Aorta (tissue), 5 donors: Measurements from ENCODE around the gene PHB1. TPM values are rescaled to one million over a fixed set of nuclear protein-coding genes. Genes with fewer than 3 reads are reported as not detected.

ENCODE experiments used
- ATAC-seq: fragments of 200-7000 bp; cut with Tn5 transposase; one replicate; pipeline ENCODE4 v1.9.1; 2022; ENCODE audit warnings: moderate library complexity; ENCODE audit not compliant: low FRiP score
- DNase-seq, 2 donors: peaks; one replicate each; pipeline ENCODE4 v3.0.0-alpha.2; 2020
- H3K27ac ChIP-seq, 2 donors: one replicate each; pipeline ENCODE4 v1.5.1; 2013; ENCODE audit warnings: low read length in 2 of 2, mild to moderate bottlenecking in 2 of 2, moderate library complexity in 2 of 2, control low read depth in 1 of 2, inconsistent platforms in 1 of 2, low read depth in 1 of 2
- H3K27me3 ChIP-seq, 2 donors: one replicate each; pipeline ENCODE4 v1.6.1; 2013; ENCODE audit warnings: control low read depth in 1 of 2, low read length in 1 of 2, mild to moderate bottlenecking in 1 of 2, moderate library complexity in 1 of 2; ENCODE audit not compliant: insufficient read depth in 2 of 2, control insufficient read depth in 1 of 2
- H3K36me3 ChIP-seq, 2 donors: one replicate each; pipeline ENCODE4 v1.6.1; 2013; ENCODE audit warnings: control low read depth in 1 of 2, low read length in 1 of 2, mild to moderate bottlenecking in 1 of 2; ENCODE audit not compliant: insufficient read depth in 2 of 2, control insufficient read depth in 1 of 2
- H3K4me1 ChIP-seq, 2 donors: one replicate each; pipeline ENCODE4 v1.6.1; 2013; ENCODE audit warnings: low read length in 2 of 2, control low read depth in 1 of 2, mild to moderate bottlenecking in 1 of 2, moderate library complexity in 1 of 2; ENCODE audit not compliant: insufficient read depth in 2 of 2, control insufficient read depth in 1 of 2
- H3K4me3 ChIP-seq, 2 donors: one replicate each; pipeline ENCODE4 v1.5.1; 2013; ENCODE audit warnings: low read length in 2 of 2, control low read depth in 1 of 2, mild to moderate bottlenecking in 1 of 2
- H3K9me3 ChIP-seq: one replicate; pipeline ENCODE4 v1.6.1; 2013; ENCODE audit warnings: mild to moderate bottlenecking, low read length; ENCODE audit not compliant: control insufficient read depth
- WGBS, 2 donors: extraction: QIAGEN DNeasy Blood & Tissue Kit; methylation state at CpG; one replicate each; pipeline ENCODE4 v1.1.7; 2013; 5-methylcytosine and 5-hydroxymethylcytosine counted together
- intact Hi-C, 2 donors: fragments of 100-400 bp; cut with DNase I; formaldehyde crosslinking; loops; one replicate each; pipeline versions ENCODE4 v1.14.2 to v1.15.0; 2022
- polyA plus RNA-seq, 2 donors: library from polyadenylated mRNA; stranded (reverse); fragments of 200-250 nt; gene quantifications; one replicate each; pipeline ENCODE4 v1.2.3, GENCODE V29; 2013
- total RNA-seq, 2 donors: library from RNA; stranded (reverse); fragmentation: NEBNext Ultra II Directional; extraction: Animal tissue kit (Norgen Biotek cat#: 25700); gene quantifications; one replicate each; pipeline ENCODE4 v1.2.1, GENCODE V29; 2021
- donor health status: healthy with polysubstance abuse.
- donor health status: Bipolar disorder and iron deficiency.
- donor health status: DM: no; HTN: no; CAD: no.
- donor health status: DM: no; HTN: no; CAD: no.
- donor health status: DM: yes; HTN: yes; CAD: no.

The PHB1 gene
- total and polyA plus RNA-seq, 4 donors: 67.9 to 91.3 (median 74.6) TPM

GRCh38 chr17:49455272-49455861 lies 40.7 kb upstream of the PHB1 start:
- Histone ChIP-seq H3K4me3 (no peak overlapping the region), H3K9me3 (no peaks in the 10 kb centered on the region), H3K4me1 (no peaks in the 10 kb centered on the region), H3K36me3 (no peaks in the 10 kb centered on the region), H3K27ac (no peak overlapping the region), H3K27me3 (no peaks in the 10 kb centered on the region)
- no peak for DNase-seq
- intact Hi-C loops: no loop called here
- 74 to 78% methylated on average over 9 of the region's 9 CpGs for WGBS, 2 donors
- no peak for ATAC-seq

GRCh38 chr17:49454050-49454449 lies 39.4 kb upstream of the PHB1 start:
- H3K4me3 ChIP-seq: no peak overlapping the region
- ATAC-seq (no peak), DNase-seq (no peak)
- H3K27me3 ChIP-seq: no peaks in the 10 kb centered on the region
- H3K4me1 ChIP-seq: no peaks in the 10 kb centered on the region
- intact Hi-C loops: no loop called here
- no peaks in the 10 kb centered on the region for H3K36me3 ChIP-seq
- H3K9me3 ChIP-seq: no peaks in the 10 kb centered on the region
- no peak overlapping the region for H3K27ac ChIP-seq
- WGBS, 2 donors: 57 to 64% methylated on average over 5 of the region's 5 CpGs

- Histone ChIP-seq H3K27me3 (no peaks in the 10 kb centered on the region), H3K27ac (no peak overlapping the region), H3K9me3 (no peaks in the 10 kb centered on the region), H3K36me3 (no peaks in the 10 kb centered on the region), H3K4me1 (no peaks in the 10 kb centered on the region), H3K4me3 (no peak overlapping the region)
- WGBS, 2 donors: 96 to 98% methylated on average over 5 of the region's 5 CpGs
- intact Hi-C loops: no loop called here
- DNase-seq: peak in 1 of 2 donors; percentile 11
- no peak for ATAC-seq
Observed at GRCh38 chr17:49452661-49453060, 38.0 kb upstream of the PHB1 start.

DNA sequence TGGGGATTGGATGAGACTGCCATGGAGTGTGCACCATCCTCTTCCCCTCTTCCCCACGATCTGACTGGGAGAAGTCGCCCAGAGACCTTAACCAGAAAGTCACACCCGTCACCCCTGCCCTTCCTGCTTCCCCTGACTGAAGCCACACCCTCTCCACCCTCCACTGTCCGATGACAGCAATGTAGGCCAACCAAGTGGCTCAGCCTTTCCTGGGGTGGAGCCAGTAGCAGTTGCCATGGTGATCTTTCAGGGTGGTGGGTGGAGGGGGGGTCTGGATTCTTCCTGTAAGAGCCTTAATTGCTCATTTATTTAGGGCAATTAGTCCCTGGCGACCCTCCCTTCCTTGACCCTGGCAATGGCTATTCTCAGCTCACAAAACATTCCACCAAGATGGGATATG lies 37.5 kb upstream of the PHB1 start:
- Histone ChIP-seq H3K4me3 (no peak overlapping the region), H3K9me3 (no peaks in the 10 kb centered on the region), H3K27ac (no peak overlapping the region), H3K36me3 (no peaks in the 10 kb centered on the region), H3K27me3 (no peaks in the 10 kb centered on the region), H3K4me1 (no peaks in the 10 kb centered on the region)
- intact Hi-C loops: no loop called here
- WGBS, 2 donors: 67 to 70% methylated on average over 5 of the region's 5 CpGs
- no peak for ATAC-seq
- DNase-seq: no peak

- Histone ChIP-seq H3K27ac (no peak overlapping the region), H3K27me3 (no peaks in the 10 kb centered on the region), H3K4me3 (no peak overlapping the region), H3K4me1 (no peaks in the 10 kb centered on the region), H3K9me3 (no peaks in the 10 kb centered on the region), H3K36me3 (no peaks in the 10 kb centered on the region)
- DNase-seq: no peak
- no peak for ATAC-seq
- intact Hi-C loops: no loop called here
- 74 to 75% methylated on average over 3 of the region's 3 CpGs for WGBS, 2 donors
Observed at GRCh38 chr17:49450735-49451134, 36.1 kb upstream of the PHB1 start.

DNA sequence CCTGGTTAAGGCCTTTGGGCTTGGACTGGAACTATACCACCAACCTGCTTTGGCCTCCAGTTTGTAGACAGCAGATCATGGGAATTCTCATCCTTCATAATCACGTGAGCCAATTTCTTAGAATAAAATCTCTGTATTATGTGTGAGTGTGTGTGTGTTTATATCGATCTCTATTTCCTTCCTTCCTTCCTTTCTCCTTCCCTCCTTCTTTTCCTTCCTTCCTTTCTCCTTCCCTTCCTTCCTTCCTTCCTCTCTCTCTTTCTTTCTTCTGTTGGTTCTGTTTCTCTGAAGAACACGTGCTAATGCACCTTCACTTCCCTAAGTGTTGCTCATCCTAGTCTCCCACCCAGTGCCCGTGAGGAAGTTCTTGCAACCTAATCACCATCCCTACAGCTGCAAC lies 35.5 kb upstream of the PHB1 start:
- 88 to 89% methylated on average over 4 of the region's 4 CpGs for WGBS, 2 donors
- DNase-seq: no peak
- intact Hi-C loops: no loop called here
- Histone ChIP-seq H3K4me1 (no peaks in the 10 kb centered on the region), H3K9me3 (no peaks in the 10 kb centered on the region), H3K4me3 (no peak overlapping the region), H3K27ac (no peak overlapping the region), H3K36me3 (no peaks in the 10 kb centered on the region), H3K27me3 (no peaks in the 10 kb centered on the region)
- no peak for ATAC-seq

DNA sequence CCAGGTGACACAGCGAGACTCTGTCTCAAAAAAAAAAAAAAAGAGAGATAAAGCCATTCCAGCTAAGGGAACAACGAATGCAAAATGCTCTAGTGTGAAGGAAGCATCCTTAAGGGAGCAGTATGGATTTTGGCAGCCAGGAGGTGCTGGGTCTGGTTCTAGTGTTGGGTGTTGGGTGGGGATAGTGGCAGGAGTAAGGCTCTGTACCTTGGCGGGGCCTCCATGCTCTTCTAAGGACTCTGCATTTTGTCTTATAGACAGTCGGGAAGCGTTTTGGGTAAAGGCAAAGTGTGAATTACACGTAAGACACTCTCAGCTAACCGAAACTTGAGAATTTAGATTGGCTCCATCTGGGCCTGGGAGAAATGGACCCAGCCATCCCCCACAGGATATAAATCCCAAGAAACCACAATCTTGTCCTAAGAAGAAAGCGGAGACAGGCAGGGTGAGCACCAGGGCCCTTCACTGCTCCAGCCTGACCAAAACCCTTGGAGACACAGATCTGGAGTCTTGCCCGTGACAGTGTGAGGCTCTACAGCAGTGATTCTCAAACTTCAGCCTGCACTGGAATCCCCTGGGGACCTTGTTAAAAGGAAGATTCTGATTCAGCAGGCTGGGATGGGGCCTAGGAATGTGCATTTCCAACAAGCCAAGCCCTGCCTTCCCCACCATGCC lies 33.1 kb upstream of the PHB1 start:
- Histone ChIP-seq H3K36me3 (no peaks in the 10 kb centered on the region), H3K9me3 (no peaks in the 10 kb centered on the region), H3K27ac (no peak overlapping the region), H3K4me1 (no peaks in the 10 kb centered on the region), H3K27me3 (no peaks in the 10 kb centered on the region), H3K4me3 (no peak overlapping the region)
- ATAC-seq (no peak), DNase-seq (peak in 1 of 2 donors; percentile 37)
- WGBS, 2 donors: 88% methylated on average over 9 of the region's 9 CpGs
- intact Hi-C loops: no loop called here

- ATAC-seq (no peak), DNase-seq (peak in 1 of 2 donors; percentile 39)
- Histone ChIP-seq H3K27me3 (no peaks in the 10 kb centered on the region), H3K27ac (no peak overlapping the region), H3K9me3 (no peaks in the 10 kb centered on the region), H3K4me1 (no peaks in the 10 kb centered on the region), H3K4me3 (no peak overlapping the region), H3K36me3 (no peaks in the 10 kb centered on the region)
- intact Hi-C loops: no loop called here
- WGBS, 2 donors: 81 to 82% methylated on average over 7 of the region's 7 CpGs
Observed at GRCh38 chr17:49445591-49445990, 30.9 kb upstream of the PHB1 start.

GRCh38 chr17:49444384-49444783 lies 29.7 kb upstream of the PHB1 start:
- no peak for ATAC-seq
- Histone ChIP-seq H3K4me3 (no peak overlapping the region), H3K4me1 (no peaks in the 10 kb centered on the region), H3K27ac (no peak overlapping the region), H3K36me3 (no peaks in the 10 kb centered on the region), H3K9me3 (no peaks in the 10 kb centered on the region), H3K27me3 (no peaks in the 10 kb centered on the region)
- WGBS, 2 donors: 88 to 89% methylated on average over 12 of the region's 12 CpGs
- intact Hi-C loops: no loop called here
- peak in 1 of 2 donors; percentile 9 for DNase-seq
